Measurements from ENCODE around the gene KCP.
A peak's percentile ranks its signal among the peaks of the same experiment; 100 is the strongest.

Gene KCP

GRCh38 chr7:128873234-128873633 lies 37.3 kb downstream of the KCP start:
- TF ChIP-seq POLR2A (IDR thresholded peaks at IDR 0.05; ENCODE audit: low read depth, low read length) (no peak), TAF1 (IDR thresholded peaks at IDR 0.05; ENCODE audit: borderline replicate concordance, low read depth, low read length) (no peak), POLR2AphosphoS5 (IDR thresholded peaks at IDR 0.05; ENCODE audit: low read depth, low read length) (no peak)
- FAIRE-seq (no peak), DNase-seq (ENCODE audit: insufficient read length) (no peak)

- no peak for TF ChIP-seq POLR2AphosphoS5 (IDR thresholded peaks at IDR 0.05; ENCODE audit: low read depth, low read length)
- no peak for TF ChIP-seq POLR2A (IDR thresholded peaks at IDR 0.05; ENCODE audit: low read depth, low read length)
- TF ChIP-seq TAF1 (IDR thresholded peaks at IDR 0.05; ENCODE audit: borderline replicate concordance, low read depth, low read length): no peak
- DNase-seq (ENCODE audit: insufficient read length) (no peak), FAIRE-seq (no peak)
Observed at GRCh38 chr7:128872394-128872824, 38.1 kb downstream of the KCP start.

DNA sequence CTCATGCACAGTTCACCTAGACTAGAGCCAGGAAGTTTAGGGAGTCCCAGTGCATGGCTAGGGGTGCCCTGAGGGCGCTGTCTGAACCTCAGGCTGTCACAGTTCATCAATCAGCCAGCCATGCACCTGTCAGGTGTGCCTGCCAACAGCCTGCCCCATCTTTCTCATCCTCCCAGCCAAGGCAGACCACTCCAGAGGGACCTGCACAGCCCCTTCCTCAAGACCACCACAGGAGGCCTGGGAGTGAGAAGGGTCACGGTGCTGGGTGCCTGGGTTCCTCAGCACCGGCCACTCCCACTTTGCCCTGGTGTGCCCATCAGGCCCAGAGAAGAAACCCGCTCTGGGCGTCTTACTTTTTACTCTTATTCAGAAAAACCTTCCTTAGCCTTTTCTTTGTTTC lies 39.5 kb downstream of the KCP start:
- TF ChIP-seq TAF1 (IDR thresholded peaks at IDR 0.05; ENCODE audit: borderline replicate concordance, low read depth, low read length) (no peak), POLR2AphosphoS5 (IDR thresholded peaks at IDR 0.05; ENCODE audit: low read depth, low read length) (no peak), POLR2A (IDR thresholded peaks at IDR 0.05; ENCODE audit: low read depth, low read length) (no peak)
- FAIRE-seq (no peak), DNase-seq (ENCODE audit: insufficient read length) (no peak)

GRCh38 chr7:128869944-128870285 lies 40.6 kb downstream of the KCP start:
- TF ChIP-seq POLR2A (IDR thresholded peaks at IDR 0.05; ENCODE audit: low read depth, low read length) (no peak), TAF1 (IDR thresholded peaks at IDR 0.05; ENCODE audit: borderline replicate concordance, low read depth, low read length) (no peak), POLR2AphosphoS5 (IDR thresholded peaks at IDR 0.05; ENCODE audit: low read depth, low read length) (no peak)
- DNase-seq (ENCODE audit: insufficient read length): no peak
- no peak for FAIRE-seq

DNA sequence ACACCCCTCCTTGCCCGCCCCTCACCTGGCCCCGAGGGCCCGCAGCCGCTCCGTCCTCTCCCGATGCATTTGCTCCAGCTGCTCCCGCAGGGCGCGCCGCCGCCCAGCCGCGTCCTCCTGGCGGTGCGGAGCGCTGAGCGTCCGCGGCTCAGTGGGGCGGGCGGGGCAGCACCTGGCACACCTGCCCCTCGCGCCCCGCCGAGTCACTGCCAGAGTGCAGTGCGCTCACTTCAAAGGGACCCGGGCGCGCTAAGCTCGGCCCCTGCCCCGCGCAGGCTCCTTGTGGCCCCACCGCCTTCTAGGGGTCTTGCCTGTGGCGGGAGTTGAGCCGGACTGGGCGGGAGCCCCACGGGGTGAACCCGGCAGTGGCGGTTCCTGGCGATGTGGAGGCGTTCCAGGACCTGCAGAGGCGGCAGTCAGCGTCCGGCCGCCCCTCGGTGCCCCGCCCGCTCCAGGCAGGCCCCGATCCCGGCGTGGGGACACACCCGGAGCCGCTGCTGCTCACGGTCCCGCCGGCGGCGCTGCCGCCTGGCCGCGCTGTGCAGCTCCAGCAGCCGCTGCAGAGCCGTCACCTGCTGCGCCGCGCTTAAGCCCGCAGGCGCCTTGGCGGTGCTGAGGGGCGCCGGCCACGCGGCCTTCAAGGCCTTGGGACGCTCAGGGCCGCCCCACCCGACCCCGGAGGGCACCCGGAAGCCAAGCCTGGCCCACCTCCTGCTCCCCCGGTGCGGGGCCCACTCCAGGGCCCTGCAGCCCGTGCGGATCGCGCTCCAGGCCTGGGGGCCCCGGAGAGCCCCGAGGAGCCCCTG lies 41.2 kb downstream of the KCP start:
- DNase-seq (ENCODE audit: insufficient read length) (peak; percentile 69), FAIRE-seq (peak; percentile 56)
- TF ChIP-seq POLR2A (IDR thresholded peaks at IDR 0.05; ENCODE audit: low read depth, low read length): no peak

DNA sequence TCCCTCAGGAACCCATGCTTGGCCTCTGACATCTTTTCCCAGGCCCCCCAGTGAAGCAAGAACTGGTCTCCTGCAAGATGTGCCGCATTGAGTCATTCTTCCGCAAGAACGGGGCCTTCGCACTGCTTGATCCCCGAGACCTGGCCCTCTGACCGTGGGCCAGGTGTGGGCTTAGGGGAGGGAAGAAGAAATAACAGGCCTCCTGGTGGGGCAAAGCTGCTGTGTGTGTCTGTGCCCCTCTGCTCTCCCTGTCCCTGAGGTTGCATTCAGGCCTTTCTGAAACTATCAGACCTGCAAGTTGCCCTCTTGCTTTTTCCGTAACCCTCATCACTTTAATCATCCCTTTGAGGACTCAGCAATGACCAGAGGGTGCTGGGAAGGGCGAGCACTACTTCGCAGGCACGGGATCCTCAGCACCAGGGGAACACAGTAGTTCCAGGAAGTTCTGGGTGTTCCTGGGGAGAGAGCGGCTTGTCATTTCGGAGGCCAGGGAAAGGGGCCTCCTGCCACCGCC lies 41.8 kb downstream of the KCP start:
- DNase-seq (ENCODE audit: insufficient read length) (no peak), FAIRE-seq (no peak)
- TF ChIP-seq POLR2AphosphoS5 (IDR thresholded peaks at IDR 0.05; ENCODE audit: low read depth, low read length) (no peak), POLR2A (IDR thresholded peaks at IDR 0.05; ENCODE audit: low read depth, low read length) (no peak), TAF1 (IDR thresholded peaks at IDR 0.05; ENCODE audit: borderline replicate concordance, low read depth, low read length) (no peak)

GRCh38 chr7:128867842-128868623 lies 42.5 kb downstream of the KCP start:
- no peak for TF ChIP-seq POLR2AphosphoS5 (IDR thresholded peaks at IDR 0.05; ENCODE audit: low read depth, low read length)
- TF ChIP-seq POLR2A (IDR thresholded peaks at IDR 0.05; ENCODE audit: low read depth, low read length): no peak
- TF ChIP-seq TAF1 (IDR thresholded peaks at IDR 0.05; ENCODE audit: borderline replicate concordance, low read depth, low read length): no peak
- DNase-seq (ENCODE audit: insufficient read length) (no peak), FAIRE-seq (no peak)

DNA sequence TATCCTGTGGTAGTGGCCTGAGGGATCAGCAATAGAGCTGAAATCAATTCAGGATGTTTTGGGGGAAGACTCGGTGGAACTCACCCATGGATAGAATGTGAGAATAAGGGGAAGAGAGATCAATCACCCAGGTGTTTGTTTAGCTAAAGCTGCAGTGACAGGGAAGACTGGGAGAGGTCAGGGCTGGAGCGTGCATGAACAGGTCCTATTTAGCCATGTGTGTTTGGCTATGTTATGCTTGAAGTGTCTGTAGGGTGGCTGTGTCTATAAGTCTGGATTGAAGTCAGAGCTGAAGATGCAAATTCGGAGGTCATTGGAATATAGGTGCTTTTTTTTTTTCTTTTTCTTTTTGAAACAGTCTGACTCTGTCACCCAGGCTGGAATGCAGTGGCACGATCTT lies 43.3 kb downstream of the KCP start:
- no peak for TF ChIP-seq POLR2AphosphoS5 (IDR thresholded peaks at IDR 0.05; ENCODE audit: low read depth, low read length)
- TF ChIP-seq TAF1 (IDR thresholded peaks at IDR 0.05; ENCODE audit: borderline replicate concordance, low read depth, low read length): no peak
- no peak for TF ChIP-seq POLR2A (IDR thresholded peaks at IDR 0.05; ENCODE audit: low read depth, low read length)
- FAIRE-seq (no peak), DNase-seq (ENCODE audit: insufficient read length) (no peak)

DNA sequence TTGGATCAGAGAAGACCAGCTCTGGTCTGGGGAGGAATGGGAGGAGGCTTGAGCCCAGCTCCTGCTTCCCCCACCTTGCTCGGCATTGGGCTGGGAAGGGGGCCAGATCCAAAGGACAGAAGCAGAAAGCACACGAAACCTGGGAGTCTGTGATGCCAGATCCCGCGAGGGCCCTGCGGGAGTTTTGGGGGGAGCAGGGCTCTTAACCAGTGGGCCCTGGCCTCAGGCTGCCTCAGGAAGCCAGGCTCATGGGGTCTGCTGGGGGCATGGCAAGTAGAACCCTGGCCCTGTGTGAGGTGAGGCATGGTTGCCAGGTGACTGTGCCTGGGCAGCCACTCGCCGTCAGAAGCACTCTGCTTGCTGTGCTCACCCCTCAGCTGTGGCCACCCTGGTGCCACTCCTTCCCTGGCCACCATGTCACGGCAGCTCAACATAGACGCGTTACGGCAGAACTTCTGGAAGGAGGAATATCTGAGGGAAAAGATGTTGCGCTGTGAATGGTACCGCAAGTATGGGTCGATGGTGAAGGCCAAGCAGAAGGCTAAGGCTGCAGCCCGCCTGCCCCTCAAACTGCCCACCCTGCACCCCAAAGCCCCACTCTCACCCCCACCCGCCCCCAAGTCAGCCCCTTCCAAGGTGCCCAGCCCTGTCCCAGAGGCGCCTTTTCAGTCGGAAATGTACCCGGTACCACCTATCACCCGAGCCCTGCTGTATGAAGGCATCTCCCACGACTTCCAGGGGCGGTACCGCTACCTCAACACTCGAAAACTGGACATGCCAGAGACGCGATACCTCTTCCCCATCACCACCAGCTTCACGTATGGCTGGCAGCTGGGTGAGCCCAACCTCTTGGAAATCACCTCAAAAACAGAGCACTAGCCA lies 44.3 kb downstream of the KCP start:
- FAIRE-seq (no peak), DNase-seq (ENCODE audit: insufficient read length) (no peak)
- no peak for TF ChIP-seq TAF1 (IDR thresholded peaks at IDR 0.05; ENCODE audit: borderline replicate concordance, low read depth, low read length)
- no peak for TF ChIP-seq POLR2AphosphoS5 (IDR thresholded peaks at IDR 0.05; ENCODE audit: low read depth, low read length)
- no peak for TF ChIP-seq POLR2A (IDR thresholded peaks at IDR 0.05; ENCODE audit: low read depth, low read length)

- TF ChIP-seq POLR2AphosphoS5 (IDR thresholded peaks at IDR 0.05; ENCODE audit: low read depth, low read length) (no peak), POLR2A (IDR thresholded peaks at IDR 0.05; ENCODE audit: low read depth, low read length) (no peak)
- no peak for FAIRE-seq
- no peak for DNase-seq (ENCODE audit: insufficient read length)
Observed at GRCh38 chr7:128865303-128865702, 45.2 kb downstream of the KCP start.

DNA sequence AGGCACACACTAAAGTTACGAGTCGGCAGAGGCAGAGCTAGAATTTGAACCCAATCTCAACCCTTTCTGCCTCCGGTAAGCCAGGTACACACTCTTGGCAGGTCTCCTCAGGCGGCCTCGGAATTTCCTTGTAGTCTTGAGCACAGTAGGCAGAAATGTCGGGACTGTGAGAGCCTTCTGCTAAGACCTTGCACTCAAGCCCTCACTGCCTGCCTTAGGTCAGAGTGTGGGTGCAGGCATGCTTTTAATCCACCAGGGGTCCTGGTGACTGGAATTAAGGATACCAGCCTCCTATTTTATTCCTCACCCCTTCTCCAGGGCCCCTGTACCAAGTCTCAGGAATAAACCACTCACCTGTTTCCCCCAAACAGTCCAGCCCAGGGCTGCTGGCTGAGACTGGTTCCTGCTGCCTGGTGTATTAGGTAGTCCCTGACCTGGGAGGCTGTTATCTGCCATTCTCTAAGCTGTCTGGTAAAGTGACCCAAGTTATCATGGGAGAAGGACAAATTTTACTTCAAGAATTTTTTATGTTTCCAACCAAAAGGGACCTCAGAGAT lies 47.0 kb downstream of the KCP start:
- no peak for TF ChIP-seq POLR2A (IDR thresholded peaks at IDR 0.05; ENCODE audit: low read depth, low read length)
- no peak for TF ChIP-seq POLR2AphosphoS5 (IDR thresholded peaks at IDR 0.05; ENCODE audit: low read depth, low read length)
- TF ChIP-seq TAF1 (IDR thresholded peaks at IDR 0.05; ENCODE audit: borderline replicate concordance, low read depth, low read length): no peak
- FAIRE-seq: no peak
- DNase-seq (ENCODE audit: insufficient read length): no peak

Measured in GM12892 (cell line).